MM.1S (cell line): Measurements from ENCODE around the gene NRG2.

Experiments
- DNase-seq: peaks from one replicate; pipeline ENCODE4 v3.0.0-alpha.2; 2015
- H2AFZ ChIP-seq: fragments of 300-600 bp; sonication (generic); 2 replicates; pipeline ENCODE4 v1.6.0; 2016; ENCODE audit warnings: antibody characterized with exemption, low read length
- H3F3A ChIP-seq: fragments of 300-600 bp; sonication (generic); 2 replicates; pipeline ENCODE4 v1.6.1; 2016; ENCODE audit warnings: mild to moderate bottlenecking, antibody characterized with exemption, low read length, moderate library complexity, mixed read lengths; ENCODE audit not compliant: insufficient read depth
- H3K27ac ChIP-seq: fragments of 300-600 bp; sonication (generic); 2 replicates; pipeline ENCODE4 v1.5.1; 2016; ENCODE audit warnings: mild to moderate bottlenecking, low read length
- H3K27me3 ChIP-seq: fragments of 300-600 bp; sonication (generic); replicated peaks from 2 replicates; pipeline ENCODE4 v1.6.0; 2016; ENCODE audit warnings: low read length; ENCODE audit not compliant: insufficient read depth
- H3K36me3 ChIP-seq: fragments of 300-600 bp; sonication (generic); replicated peaks from 2 replicates; pipeline ENCODE4 v1.6.1; 2016; ENCODE audit warnings: mild to moderate bottlenecking, low read length, mixed read lengths; ENCODE audit not compliant: insufficient read depth
- H3K4me1 ChIP-seq: fragments of 300-600 bp; sonication (generic); 2 replicates; pipeline ENCODE4 v1.6.1; 2016; ENCODE audit warnings: low read length, mixed read lengths
- H3K4me2 ChIP-seq: fragments of 300-600 bp; sonication (generic); 2 replicates; pipeline ENCODE4 v1.6.0; 2016; ENCODE audit warnings: low read depth, low read length
- H3K4me3 ChIP-seq: fragments of 300-600 bp; sonication (generic); 2 replicates; pipeline ENCODE4 v1.5.1; 2016; ENCODE audit warnings: low read length, mixed read lengths
- H3K79me2 ChIP-seq: fragments of 300-600 bp; sonication (generic); 2 replicates; pipeline ENCODE4 v1.6.1; 2016; ENCODE audit warnings: mixed run types, low read length, mixed read lengths
- H3K9ac ChIP-seq: fragments of 300-600 bp; sonication (generic); 2 replicates; pipeline ENCODE4 v1.6.1; 2016; ENCODE audit warnings: low read length, mixed read lengths
- H3K9me2 ChIP-seq: fragments of 300-600 bp; sonication (generic); replicated peaks from 2 replicates; pipeline ENCODE4 v1.6.1; 2016; ENCODE audit warnings: mild to moderate bottlenecking, low read length, mixed read lengths; ENCODE audit not compliant: insufficient read depth
- H3K9me3 ChIP-seq: fragments of 300-600 bp; sonication (generic); replicated peaks from 2 replicates; pipeline ENCODE4 v1.6.1; 2016; ENCODE audit warnings: mild to moderate bottlenecking, low read length, mixed read lengths; ENCODE audit not compliant: insufficient read depth
- H4K20me1 ChIP-seq: fragments of 300-600 bp; sonication (generic); 2 replicates; pipeline ENCODE4 v1.6.1; 2016; ENCODE audit warnings: mild to moderate bottlenecking, low read length, moderate library complexity, mixed read lengths; ENCODE audit not compliant: insufficient read depth
- CTCF ChIP-seq: fragments of 300-600 bp; sonication (generic); IDR thresholded peaks from 2 replicates; pipeline ENCODE4 v1.5.1; 2016; ENCODE audit warnings: antibody characterized with exemption, low read length, mixed read lengths
- EZH2 ChIP-seq: fragments of 300-600 bp; sonication (generic); optimal IDR thresholded peaks from 2 replicates; pipeline ENCODE3; 2017; ENCODE audit warnings: low read depth, mild to moderate bottlenecking, antibody characterized with exemption, low read length, mixed read lengths
- EZH2phosphoT487 ChIP-seq: fragments of 300-600 bp; sonication (generic); IDR thresholded peaks from 2 replicates; pipeline ENCODE4 v1.6.1; 2018; ENCODE audit warnings: antibody characterized with exemption, low read length

NRG2 gene

GRCh38 chr5:139925216-139925562 lies 117.9 kb downstream of the NRG2 start:
- Histone ChIP-seq H3K4me2 (no peak overlapping the region), H4K20me1 (no peaks in the 10 kb centered on the region), H3K4me1 (no peaks in the 10 kb centered on the region), H3K27ac (no peak overlapping the region), H3K4me3 (no peak overlapping the region), H3K9me3 (no peaks in the 10 kb centered on the region), H3K27me3 (no peaks in the 10 kb centered on the region), H2AFZ (no peak overlapping the region), H3K36me3 (no peaks in the 10 kb centered on the region), H3F3A (no peaks in the 10 kb centered on the region), H3K79me2 (no peaks in the 10 kb centered on the region), H3K9ac (no peak overlapping the region), H3K9me2 (no peaks in the 10 kb centered on the region)
- DNase-seq: no peak
- TF ChIP-seq EZH2phosphoT487: no peak
- TF ChIP-seq EZH2: no peak
- TF ChIP-seq CTCF: no peak

GRCh38 chr5:139924294-139925215 lies 118.5 kb downstream of the NRG2 start:
- no peaks in the 10 kb centered on the region for H3K4me1 ChIP-seq
- no peak overlapping the region for H3K9ac ChIP-seq
- no peaks in the 10 kb centered on the region for H3F3A ChIP-seq
- TF ChIP-seq EZH2: no peak
- TF ChIP-seq CTCF: no peak
- no peak overlapping the region for H3K27ac ChIP-seq
- H3K27me3 ChIP-seq: no peaks in the 10 kb centered on the region
- H3K9me2 ChIP-seq: no peaks in the 10 kb centered on the region
- no peak overlapping the region for H2AFZ ChIP-seq
- H3K36me3 ChIP-seq: no peaks in the 10 kb centered on the region
- no peaks in the 10 kb centered on the region for H3K79me2 ChIP-seq
- H3K4me2 ChIP-seq: no peak overlapping the region
- no peak for DNase-seq
- H3K9me3 ChIP-seq: no peaks in the 10 kb centered on the region
- H4K20me1 ChIP-seq: no peaks in the 10 kb centered on the region
- no peak overlapping the region for H3K4me3 ChIP-seq

GRCh38 chr5:139919308-139919707 lies 123.8 kb downstream of the NRG2 start:
- no peak overlapping the region for H3K4me2 ChIP-seq
- no peak for TF ChIP-seq EZH2phosphoT487
- no peak for TF ChIP-seq CTCF
- TF ChIP-seq EZH2: no peak
- no peaks in the 10 kb centered on the region for H3K27me3 ChIP-seq
- no peaks in the 10 kb centered on the region for H3K36me3 ChIP-seq
- H3F3A ChIP-seq: no peaks in the 10 kb centered on the region
- H3K4me1 ChIP-seq: no peaks in the 10 kb centered on the region
- H3K9me3 ChIP-seq: no peaks in the 10 kb centered on the region
- no peaks in the 10 kb centered on the region for H4K20me1 ChIP-seq
- H3K9ac ChIP-seq: no peak overlapping the region
- no peak overlapping the region for H2AFZ ChIP-seq
- H3K9me2 ChIP-seq: no peaks in the 10 kb centered on the region
- H3K4me3 ChIP-seq: no peak overlapping the region
- no peak overlapping the region for H3K27ac ChIP-seq
- no peaks in the 10 kb centered on the region for H3K79me2 ChIP-seq
- no peak for DNase-seq
